KBM-7 (cell line): ENCODE results near the gene SYNE3.

Experiments
- DNase-seq: peaks from one replicate; pipeline ENCODE4 v3.0.0-alpha.2; 2015
- in situ Hi-C: fragments of 300-500 bp; cut with MboI; formaldehyde crosslinking; loops from 2 replicates; pipeline ENCODE4 v1.14.3; 2020; ENCODE audit warnings: low sequenced_read_pairs, low pct_unique_long_range_greater_than_20kb, mixed read lengths

The SYNE3 gene

GRCh38 chr14:95480887-95481226 lies 35.6 kb downstream of the SYNE3 start:
- in situ Hi-C loops, result no loop called here
- no peak for DNase-seq

- no peak for DNase-seq
- in situ Hi-C loops, result no loop called here
These were observed 36.2 kb downstream of the SYNE3 start for GRCh38 chr14:95480109-95480886.

- DNase-seq, result no peak
- in situ Hi-C loops, result no loop called here
These were observed 37.0 kb downstream of the SYNE3 start for GRCh38 chr14:95479494-95479893.

GRCh38 chr14:95478818-95479217 lies 37.6 kb downstream of the SYNE3 start:
- in situ Hi-C loops, result no loop called here
- DNase-seq, result no peak

- in situ Hi-C loops, result no loop called here
- no peak for DNase-seq
These were observed 38.1 kb downstream of the SYNE3 start for GRCh38 chr14:95478309-95478708.

GRCh38 chr14:95477411-95478269 lies 38.8 kb downstream of the SYNE3 start:
- in situ Hi-C loops, result no loop called here
- DNase-seq, result no peak

GRCh38 chr14:95476747-95477146 lies 39.7 kb downstream of the SYNE3 start:
- in situ Hi-C loops, result no loop called here
- DNase-seq, result no peak

- in situ Hi-C loops, result no loop called here
- DNase-seq, result no peak
These were observed 40.8 kb downstream of the SYNE3 start for GRCh38 chr14:95475540-95476240.

- in situ Hi-C loops, result no loop called here
- DNase-seq, result no peak
These were observed 41.5 kb downstream of the SYNE3 start for GRCh38 chr14:95474941-95475340.

- in situ Hi-C loops, result no loop called here
- DNase-seq, result no peak
These were observed 42.0 kb downstream of the SYNE3 start for GRCh38 chr14:95474486-95474885.

GRCh38 chr14:95472819-95473251 lies 43.6 kb downstream of the SYNE3 start:
- in situ Hi-C loops, result no loop called here
- DNase-seq, result no peak

GRCh38 chr14:95471476-95471875 lies 45.0 kb downstream of the SYNE3 start:
- in situ Hi-C loops, result no loop called here
- DNase-seq, result no peak

GRCh38 chr14:95471016-95471415 lies 45.4 kb downstream of the SYNE3 start:
- in situ Hi-C loops, result no loop called here
- DNase-seq, result no peak

- in situ Hi-C loops, result no loop called here
- DNase-seq, result no peak
These were observed 47.3 kb downstream of the SYNE3 start for GRCh38 chr14:95469134-95469481.

GRCh38 chr14:95468448-95469133 lies 47.9 kb downstream of the SYNE3 start:
- in situ Hi-C loops, result no loop called here
- DNase-seq, result no peak

- no peak for DNase-seq
- in situ Hi-C loops, result no loop called here
These were observed 48.8 kb downstream of the SYNE3 start for GRCh38 chr14:95467657-95468056.

- no peak for DNase-seq
- in situ Hi-C loops, result no loop called here
These were observed 49.2 kb downstream of the SYNE3 start for GRCh38 chr14:95467232-95467631.
